HL-60 (cell line): ENCODE results near the gene CD34.

ENCODE experiments used
- GABPA ChIP-seq: IDR thresholded peaks from 2 replicates; pipeline ENCODE4 v1.6.1; 2012; ENCODE audit warnings: low read depth
- POLR2AphosphoS5 ChIP-seq: IDR thresholded peaks from 2 replicates; pipeline ENCODE4 v1.6.1; 2012; ENCODE audit warnings: low read depth
- SPI1 ChIP-seq: IDR thresholded peaks from 2 replicates; pipeline ENCODE4 v1.6.1; 2012; ENCODE audit warnings: low read depth, mild to moderate bottlenecking, borderline replicate concordance
- TF ChIP-seq, protein P1 (sequence below): IDR thresholded peaks from one replicate; pipeline ENCODE4 v1.5.1; 2011; ENCODE audit warnings: low read length, control low read depth, inconsistent platforms; ENCODE audit not compliant: insufficient read depth
- TF ChIP-seq, protein P2 (sequence below): IDR thresholded peaks from 2 replicates; pipeline ENCODE4 v1.6.1; 2012; ENCODE audit warnings: low read depth; ENCODE audit not compliant: insufficient replicate concordance

DNA sequence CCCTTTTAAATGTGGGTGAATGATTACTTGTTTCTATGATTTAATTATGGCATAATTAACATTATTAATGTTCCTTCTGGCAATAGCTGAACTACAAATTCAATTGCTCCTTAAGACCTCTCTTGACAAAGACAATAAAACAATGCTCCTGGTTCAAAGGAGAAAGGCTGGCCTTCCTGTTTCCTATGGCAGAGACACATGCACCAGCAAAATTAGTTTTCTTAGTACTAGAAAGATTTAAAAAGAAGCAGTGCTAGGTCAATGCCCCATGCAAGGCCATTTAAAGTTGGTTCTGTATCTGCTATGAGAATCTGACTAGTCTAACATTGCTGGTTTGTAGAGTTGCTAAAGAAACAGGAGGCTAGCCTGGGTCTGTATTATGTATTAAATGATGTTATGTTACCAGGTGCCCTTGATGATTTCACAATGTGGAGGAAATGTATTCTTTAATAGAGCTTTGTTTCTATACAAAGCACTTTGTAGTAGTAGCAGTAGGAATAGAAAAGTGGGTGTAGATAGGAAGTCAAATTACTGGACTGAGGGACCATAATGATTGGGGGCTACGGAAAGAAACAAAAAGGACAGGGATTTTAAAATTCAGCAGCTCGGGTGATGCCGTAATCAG is 38.8 kb upstream of the CD34 start:
- TF ChIP-seq, protein P1, sequence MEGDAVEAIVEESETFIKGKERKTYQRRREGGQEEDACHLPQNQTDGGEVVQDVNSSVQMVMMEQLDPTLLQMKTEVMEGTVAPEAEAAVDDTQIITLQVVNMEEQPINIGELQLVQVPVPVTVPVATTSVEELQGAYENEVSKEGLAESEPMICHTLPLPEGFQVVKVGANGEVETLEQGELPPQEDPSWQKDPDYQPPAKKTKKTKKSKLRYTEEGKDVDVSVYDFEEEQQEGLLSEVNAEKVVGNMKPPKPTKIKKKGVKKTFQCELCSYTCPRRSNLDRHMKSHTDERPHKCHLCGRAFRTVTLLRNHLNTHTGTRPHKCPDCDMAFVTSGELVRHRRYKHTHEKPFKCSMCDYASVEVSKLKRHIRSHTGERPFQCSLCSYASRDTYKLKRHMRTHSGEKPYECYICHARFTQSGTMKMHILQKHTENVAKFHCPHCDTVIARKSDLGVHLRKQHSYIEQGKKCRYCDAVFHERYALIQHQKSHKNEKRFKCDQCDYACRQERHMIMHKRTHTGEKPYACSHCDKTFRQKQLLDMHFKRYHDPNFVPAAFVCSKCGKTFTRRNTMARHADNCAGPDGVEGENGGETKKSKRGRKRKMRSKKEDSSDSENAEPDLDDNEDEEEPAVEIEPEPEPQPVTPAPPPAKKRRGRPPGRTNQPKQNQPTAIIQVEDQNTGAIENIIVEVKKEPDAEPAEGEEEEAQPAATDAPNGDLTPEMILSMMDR: no peak
- no peak for TF ChIP-seq POLR2AphosphoS5
- TF ChIP-seq SPI1: no peak
- no peak for TF ChIP-seq GABPA
- TF ChIP-seq, protein P2, sequence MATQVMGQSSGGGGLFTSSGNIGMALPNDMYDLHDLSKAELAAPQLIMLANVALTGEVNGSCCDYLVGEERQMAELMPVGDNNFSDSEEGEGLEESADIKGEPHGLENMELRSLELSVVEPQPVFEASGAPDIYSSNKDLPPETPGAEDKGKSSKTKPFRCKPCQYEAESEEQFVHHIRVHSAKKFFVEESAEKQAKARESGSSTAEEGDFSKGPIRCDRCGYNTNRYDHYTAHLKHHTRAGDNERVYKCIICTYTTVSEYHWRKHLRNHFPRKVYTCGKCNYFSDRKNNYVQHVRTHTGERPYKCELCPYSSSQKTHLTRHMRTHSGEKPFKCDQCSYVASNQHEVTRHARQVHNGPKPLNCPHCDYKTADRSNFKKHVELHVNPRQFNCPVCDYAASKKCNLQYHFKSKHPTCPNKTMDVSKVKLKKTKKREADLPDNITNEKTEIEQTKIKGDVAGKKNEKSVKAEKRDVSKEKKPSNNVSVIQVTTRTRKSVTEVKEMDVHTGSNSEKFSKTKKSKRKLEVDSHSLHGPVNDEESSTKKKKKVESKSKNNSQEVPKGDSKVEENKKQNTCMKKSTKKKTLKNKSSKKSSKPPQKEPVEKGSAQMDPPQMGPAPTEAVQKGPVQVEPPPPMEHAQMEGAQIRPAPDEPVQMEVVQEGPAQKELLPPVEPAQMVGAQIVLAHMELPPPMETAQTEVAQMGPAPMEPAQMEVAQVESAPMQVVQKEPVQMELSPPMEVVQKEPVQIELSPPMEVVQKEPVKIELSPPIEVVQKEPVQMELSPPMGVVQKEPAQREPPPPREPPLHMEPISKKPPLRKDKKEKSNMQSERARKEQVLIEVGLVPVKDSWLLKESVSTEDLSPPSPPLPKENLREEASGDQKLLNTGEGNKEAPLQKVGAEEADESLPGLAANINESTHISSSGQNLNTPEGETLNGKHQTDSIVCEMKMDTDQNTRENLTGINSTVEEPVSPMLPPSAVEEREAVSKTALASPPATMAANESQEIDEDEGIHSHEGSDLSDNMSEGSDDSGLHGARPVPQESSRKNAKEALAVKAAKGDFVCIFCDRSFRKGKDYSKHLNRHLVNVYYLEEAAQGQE: no peak
